OCI-LY3 (cell line): Measurements from ENCODE around the gene ANKRD45.
"Not testable (repeated sequence)": the region's sequence is repeated elsewhere in the genome, so short reads cannot be mapped to it uniquely, and the experiment has no call there.

ENCODE experiments used
- H2AFZ ChIP-seq: fragments of 200-600, 300-600 bp; shearing (Covaris generic); 2 replicates; pipeline ENCODE4 v1.6.0; 2014; ENCODE audit warnings: antibody characterized with exemption, low read depth, low read length
- H3K27ac ChIP-seq: fragments of 200-600, 300-600 bp; sonication (generic); 2 replicates; pipeline ENCODE4 v1.5.1; 2014; ENCODE audit warnings: mild to moderate bottlenecking, low read length, moderate library complexity, mixed read lengths
- H3K27me3 ChIP-seq: fragments of 200-600, 300-600 bp; sonication (generic); 2 replicates; pipeline ENCODE4 v1.6.1; 2014; ENCODE audit warnings: low read depth, low read length, mixed read lengths
- H3K36me3 ChIP-seq: fragments of 200-600, 300-600 bp; sonication (generic); replicated peaks from 2 replicates; pipeline ENCODE3; 2014; ENCODE audit warnings: low read depth, low read length, mixed read lengths
- H3K4me1 ChIP-seq: fragments of 300-600, 200-600 bp; sonication (generic); 2 replicates; pipeline ENCODE4 v1.6.1; 2014; ENCODE audit warnings: low read length, mixed read lengths
- H3K4me2 ChIP-seq: fragments of 200-600, 300-600 bp; sonication (generic); 2 replicates; pipeline ENCODE4 v1.6.1; 2014; ENCODE audit warnings: low read length, mixed read lengths
- H3K4me3 ChIP-seq: fragments of 300-600, 200-600 bp; sonication (generic); 2 replicates; pipeline ENCODE4 v1.5.1; 2014; ENCODE audit warnings: antibody characterized with exemption, mild to moderate bottlenecking, low read length, moderate library complexity
- H3K79me2 ChIP-seq: fragments of 300-600, 200-600 bp; shearing (Covaris generic); 2 replicates; pipeline ENCODE4 v1.6.1; 2014; ENCODE audit warnings: mild to moderate bottlenecking, low read length, mixed read lengths
- H3K9ac ChIP-seq: fragments of 300-600, 200-600 bp; shearing (Covaris generic); 2 replicates; pipeline ENCODE4 v1.6.0; 2014; ENCODE audit warnings: mild to moderate bottlenecking, low read length, moderate library complexity
- H3K9me3 ChIP-seq: fragments of 200-600, 300-600 bp; shearing (Covaris generic); 2 replicates; pipeline ENCODE4 v1.6.1; 2014; ENCODE audit warnings: low read length, mixed read lengths; ENCODE audit not compliant: insufficient read depth
- H4K20me1 ChIP-seq: fragments of 200-600, 300-600 bp; sonication (generic); 2 replicates; pipeline ENCODE4 v1.6.1; 2016; ENCODE audit warnings: low read length, mixed read lengths; ENCODE audit not compliant: insufficient read depth
- CTCF ChIP-seq: fragments of 200-600, 300-600 bp; sonication (generic); IDR thresholded peaks from 2 replicates; pipeline ENCODE4 v1.5.1; 2014; ENCODE audit warnings: antibody characterized with exemption, low read length, low read depth
- EZH2phosphoT487 ChIP-seq: fragments of 200-600 bp; shearing (Covaris generic); IDR thresholded peaks from 2 replicates; pipeline ENCODE4 v1.6.1; 2018; ENCODE audit warnings: antibody characterized with exemption, mixed run types, low read depth

Gene ANKRD45

GRCh38 chr1:173573596-173573995 lies 96.1 kb downstream of the ANKRD45 start:
- Histone ChIP-seq H3K27me3 (no peaks in the 10 kb centered on the region), H3K36me3 (no peaks in the 10 kb centered on the region), H3K4me3 (no peak overlapping the region), H3K4me1 (peaks cover 32% of the 10 kb centered on the region), H3K4me2 (no peak overlapping the region), H3K9me3 (no peaks in the 10 kb centered on the region), H4K20me1 (no peaks in the 10 kb centered on the region), H3K79me2 (no peaks in the 10 kb centered on the region), H2AFZ (no peak overlapping the region), H3K9ac (no peak overlapping the region), H3K27ac (no peak overlapping the region)
- no peak for TF ChIP-seq EZH2phosphoT487
- TF ChIP-seq CTCF: no peak

- Histone ChIP-seq H3K27me3 (no peaks in the 10 kb centered on the region), H3K9ac (no peak overlapping the region), H3K79me2 (no peaks in the 10 kb centered on the region), H2AFZ (peak overlapping the region; percentile 0; the same call in 1 of the 2 replicates), H3K36me3 (peaks cover 3% of the 10 kb centered on the region), H3K4me3 (no peak overlapping the region), H3K4me1 (peaks cover 32% of the 10 kb centered on the region), H4K20me1 (no peaks in the 10 kb centered on the region), H3K27ac (peak overlapping the region; percentile 89), H3K4me2 (peak overlapping the region; percentile 77; the same call in 1 of the 2 replicates), H3K9me3 (no peaks in the 10 kb centered on the region)
- no peak for TF ChIP-seq EZH2phosphoT487
- no peak for TF ChIP-seq CTCF
Observed at GRCh38 chr1:173572201-173572873, 97.3 kb downstream of the ANKRD45 start.

- Histone ChIP-seq H3K4me1 (peaks cover 32% of the 10 kb centered on the region), H3K79me2 (no peaks in the 10 kb centered on the region), H3K4me3 (peak overlapping the region; percentile 56), H3K27ac (peak overlapping the region; percentile 89), H3K9ac (peak overlapping the region; percentile 54), H4K20me1 (no peaks in the 10 kb centered on the region), H3K4me2 (peak overlapping the region; percentile 77), H2AFZ (peak overlapping the region; percentile 54; the same call in 1 of the 2 replicates), H3K9me3 (0 out of 2 replicates have a peak, but pooled peaks cover 5% of the 10 kb centered on the region), H3K36me3 (peaks cover 3% of the 10 kb centered on the region), H3K27me3 (no peaks in the 10 kb centered on the region)
- TF ChIP-seq EZH2phosphoT487 (no peak), CTCF (no peak)
Observed at GRCh38 chr1:173570370-173571007, 99.2 kb downstream of the ANKRD45 start.

DNA sequence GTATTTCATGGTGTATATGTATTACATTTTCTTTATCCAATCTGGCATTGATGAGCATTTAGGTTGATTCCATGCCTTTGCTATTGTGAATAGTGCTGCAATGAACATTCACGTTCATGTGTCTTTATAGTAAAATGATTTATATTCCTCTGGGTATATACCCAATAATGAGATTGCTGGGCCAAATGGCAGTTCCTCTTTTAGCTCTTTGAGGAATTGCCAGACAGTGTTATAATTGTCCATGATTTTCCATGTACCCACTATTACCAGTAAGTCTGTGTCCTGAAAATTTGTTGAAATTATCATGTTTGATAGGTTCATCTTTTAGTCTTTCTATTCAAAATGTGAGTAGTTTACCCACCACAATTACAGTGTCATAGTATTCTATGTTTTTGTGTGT lies 101.2 kb downstream of the ANKRD45 start:
- H3K4me2 ChIP-seq: no peak overlapping the region
- H3K27ac ChIP-seq: no peak overlapping the region
- no peak overlapping the region for H3K9ac ChIP-seq
- no peaks in the 10 kb centered on the region for H3K27me3 ChIP-seq
- TF ChIP-seq EZH2phosphoT487 (no peak), CTCF (no peak)
- peaks cover 32% of the 10 kb centered on the region for H3K4me1 ChIP-seq
- H3K9me3 ChIP-seq: 0 out of 2 replicates have a peak, but pooled peaks cover 5% of the 10 kb centered on the region
- H2AFZ ChIP-seq: no peak overlapping the region
- H3K36me3 ChIP-seq: peaks cover 3% of the 10 kb centered on the region
- H3K4me3 ChIP-seq: no peak overlapping the region
- H4K20me1 ChIP-seq: no peaks in the 10 kb centered on the region
- no peaks in the 10 kb centered on the region for H3K79me2 ChIP-seq

DNA sequence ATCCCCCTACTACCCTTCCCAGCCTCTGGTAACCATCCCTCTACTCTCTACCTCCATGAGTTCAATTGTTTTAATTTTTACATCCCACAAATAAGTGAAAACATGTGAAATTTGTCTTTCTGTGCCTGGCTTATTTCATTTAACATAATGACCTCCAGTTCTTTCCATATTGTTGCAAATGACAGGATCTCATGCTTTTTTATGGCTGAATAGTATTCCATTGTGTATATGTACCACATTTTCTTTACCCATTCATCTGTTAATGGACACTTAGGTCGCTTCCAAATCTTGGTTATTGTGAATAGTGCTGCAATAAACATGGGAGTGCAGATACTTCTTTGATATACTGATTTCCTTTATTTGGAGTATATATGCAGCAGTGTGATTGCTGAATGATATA lies 105.8 kb downstream of the ANKRD45 start:
- not testable (repeated sequence) for H4K20me1 ChIP-seq, H3K27me3 ChIP-seq, H3K36me3 ChIP-seq, H3K4me3 ChIP-seq, H3K79me2 ChIP-seq, H3K9ac ChIP-seq, H2AFZ ChIP-seq, H3K4me2 ChIP-seq, H3K4me1 ChIP-seq, H3K27ac ChIP-seq, H3K9me3 ChIP-seq
